ENCODE results near the gene OSBPL2. TPM values are rescaled to one million over a fixed set of nuclear protein-coding genes. Genes with fewer than 3 reads are reported as not detected.

Gene OSBPL2
- total RNA-seq, 2 experiments from 2014 or later, result 23.6 to 24.7 TPM

Small RNA genes lying within 50 kb of the gene (microRNA-seq; reads per million reads assigned to microRNA genes)
- gene MIR4758 (ENCODE audit: borderline microRNAs expressed, borderline replicate concordance), result not detected

Other genes with a start within 250 kb of the OSBPL2 start
- gene TAF4, start 172.6 kb upstream of the OSBPL2 start, total RNA-seq, result 10 to 100 TPM; 15.0 to 15.4 TPM
- gene LSM14B, start 116.0 kb upstream of the OSBPL2 start, total RNA-seq, result 10 to 100 TPM; 29.6 to 33.3 TPM
- 100 to 1,000 TPM; 287 to 288 TPM for gene PSMA7, start 95.1 kb upstream of the OSBPL2 start, total RNA-seq
- gene SS18L1, start 94.8 kb upstream of the OSBPL2 start, total RNA-seq, result 10 to 100 TPM; 14.5 to 18.0 TPM
- 10 to 100 TPM; 34.3 to 36.4 TPM for gene MTG2, start 55.5 kb upstream of the OSBPL2 start, total RNA-seq
- not detected for gene HRH3, start 18.2 kb upstream of the OSBPL2 start, total RNA-seq
- gene ADRM1, start 64.5 kb downstream of the OSBPL2 start, total RNA-seq, result 10 to 100 TPM; 77.4 to 81.5 TPM
- 1 to 10 TPM in 1 of 2 experiments, under 1 TPM in 1; 0.81 to 1.5 TPM for gene LAMA5, start 128.8 kb downstream of the OSBPL2 start, total RNA-seq
- gene RPS21, start 148.6 kb downstream of the OSBPL2 start, total RNA-seq, result 1,000 to 10,000 TPM; 2,995 to 3,072 TPM
- gene CABLES2, start 168.8 kb downstream of the OSBPL2 start, total RNA-seq, result 1 to 10 TPM; 3.6 to 5.1 TPM
- not detected for gene RBBP8NL, start 189.0 kb downstream of the OSBPL2 start, total RNA-seq
- not detected for gene GATA5, start 237.5 kb downstream of the OSBPL2 start, total RNA-seq